GM18861 (cell line): ENCODE results near the gene PSMG4.

ENCODE experiments used
- ATAC-seq: cut with Tn5 transposase; IDR thresholded peaks from one replicate; pipeline ENCODE4 v1.9.1; 2021; ENCODE audit not compliant: unreplicated experiment

PSMG4 gene

DNA sequence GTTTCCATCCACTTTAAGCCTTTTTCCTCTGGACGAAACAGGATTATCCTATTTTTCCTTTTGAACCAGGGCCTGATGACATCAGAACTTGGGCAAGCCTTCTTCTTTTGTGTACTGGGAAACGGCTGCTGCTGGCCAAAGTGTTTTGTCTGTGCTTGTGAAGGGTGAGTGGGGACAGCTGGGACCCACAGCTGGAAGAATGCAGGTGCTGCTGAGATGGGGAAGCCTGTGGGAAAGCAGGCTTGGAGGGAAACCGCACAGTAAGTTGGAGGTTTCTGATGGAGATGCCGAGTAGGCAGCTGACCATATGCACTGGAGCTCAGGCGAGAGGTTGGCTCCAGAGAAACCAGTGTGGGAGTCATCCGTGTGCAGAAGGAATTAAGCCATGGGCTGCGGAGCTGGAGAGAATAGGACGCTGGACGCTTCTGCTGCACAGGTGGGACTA is 8.5 kb upstream of the PSMG4 start:
- ATAC-seq, result no peak

DNA sequence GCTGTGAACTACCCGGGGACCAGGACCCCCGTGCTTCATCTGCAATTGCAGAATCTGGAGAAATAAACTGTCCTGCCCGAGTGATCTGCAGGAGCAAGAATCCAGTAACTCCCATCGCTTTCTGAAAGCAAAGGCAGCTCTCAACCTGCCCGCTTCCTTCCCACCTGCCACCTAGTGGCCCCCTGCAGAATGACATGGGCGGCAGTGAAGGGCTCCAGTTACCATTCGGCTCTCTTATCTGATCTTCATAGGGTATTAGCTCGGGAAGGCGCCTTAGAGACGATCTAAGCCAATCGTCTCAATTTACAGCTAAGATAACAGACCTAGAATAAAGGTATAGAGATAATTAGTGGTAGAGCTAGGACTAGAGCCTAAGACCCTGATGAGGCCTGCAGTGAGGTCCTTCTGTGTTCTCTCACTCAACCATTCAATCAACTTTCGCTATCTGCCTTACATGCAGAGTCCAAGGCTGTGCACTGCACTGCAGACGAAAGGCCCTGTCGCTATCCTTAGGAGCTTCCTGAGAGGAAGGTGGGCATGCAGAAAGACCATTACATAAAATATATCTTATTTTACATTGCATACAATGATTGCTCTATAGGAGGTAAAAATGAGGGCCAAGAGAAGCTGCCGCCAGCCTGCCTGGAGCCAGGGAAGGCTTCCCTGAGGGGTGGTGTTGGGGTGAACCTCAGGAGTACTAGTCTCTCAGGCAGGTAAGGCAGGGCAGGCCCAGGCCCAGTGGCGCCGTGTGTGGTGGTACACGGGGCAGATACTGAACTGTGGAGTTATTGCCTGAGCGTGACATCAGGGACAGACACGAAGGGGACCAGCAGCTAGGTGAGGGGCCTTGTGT is 7.1 kb upstream of the PSMG4 start:
- ATAC-seq, result no peak

DNA sequence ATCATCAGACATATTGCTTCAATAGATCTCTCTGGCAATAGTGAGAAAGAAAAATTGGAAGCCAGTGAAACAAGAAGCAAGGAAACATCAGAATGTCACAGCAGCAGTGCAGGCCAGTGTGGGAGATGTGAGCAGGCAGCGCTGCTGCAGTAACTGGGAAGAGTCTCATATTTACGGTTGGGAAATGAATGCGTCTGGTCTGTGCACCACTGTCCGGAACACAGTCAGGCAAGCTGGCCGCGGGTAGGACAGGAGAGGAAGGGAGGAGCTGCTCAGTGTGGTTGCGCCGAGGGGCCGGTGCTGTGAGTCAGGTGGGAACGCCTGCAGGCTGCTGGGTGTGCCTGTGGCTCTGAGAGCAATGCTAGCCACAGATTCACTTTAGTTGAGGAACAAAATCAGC is 6.4 kb upstream of the PSMG4 start:
- ATAC-seq, result no peak

DNA sequence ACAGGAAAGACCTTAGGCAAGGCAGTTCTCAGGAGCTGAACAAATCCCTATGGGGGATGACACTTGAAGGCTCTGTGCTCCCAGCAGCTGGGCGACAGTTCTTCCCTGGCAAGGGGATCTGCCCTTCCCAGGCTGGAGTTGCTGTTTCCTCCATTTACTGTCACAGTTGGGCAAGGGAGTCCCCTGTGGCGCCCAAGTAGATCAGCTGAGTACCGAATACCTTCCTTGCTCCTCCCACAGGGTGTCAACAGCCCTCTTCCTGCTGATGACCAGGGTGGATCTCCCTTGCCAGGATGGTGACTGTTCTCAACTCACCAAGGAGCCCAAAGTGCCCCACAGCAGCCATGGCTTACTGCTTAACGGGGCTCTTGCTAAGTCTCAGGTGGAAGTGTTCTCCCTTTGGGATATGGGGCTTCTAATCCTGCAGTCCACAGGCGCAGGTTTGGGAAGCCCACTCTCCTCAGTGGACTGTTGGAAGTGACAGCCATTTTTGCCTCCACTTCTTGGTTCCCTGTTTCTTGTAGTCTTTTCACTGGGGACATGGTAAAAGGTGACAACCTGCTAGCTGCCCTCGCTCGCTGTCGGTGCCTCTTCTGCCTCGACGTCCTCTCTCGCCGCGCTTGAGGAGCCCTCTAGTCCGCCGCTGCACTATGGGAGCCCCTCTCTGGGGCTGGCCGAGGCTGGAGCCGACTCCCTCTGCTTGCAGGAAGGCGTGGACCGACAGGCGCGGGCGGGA is 5.7 kb upstream of the PSMG4 start:
- no peak for ATAC-seq

DNA sequence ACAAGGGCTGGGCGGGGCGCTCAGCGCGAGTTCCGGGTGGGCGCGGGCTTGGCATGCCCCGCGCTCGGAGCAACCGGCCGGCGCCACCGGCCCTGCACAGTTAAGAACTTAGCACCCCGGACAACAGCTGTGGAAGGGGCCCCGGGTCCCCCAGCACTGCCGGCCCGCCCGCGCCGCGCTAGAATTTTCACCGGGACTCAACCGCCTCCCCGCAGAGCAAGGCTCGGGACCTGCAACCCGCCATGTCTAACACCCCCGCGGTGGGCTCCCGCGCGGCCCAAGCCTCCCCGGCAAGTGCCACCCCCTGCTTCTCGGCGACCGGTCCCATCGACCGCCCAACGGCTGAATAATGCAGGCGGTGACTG is 5.2 kb upstream of the PSMG4 start:
- ATAC-seq, result no peak

DNA sequence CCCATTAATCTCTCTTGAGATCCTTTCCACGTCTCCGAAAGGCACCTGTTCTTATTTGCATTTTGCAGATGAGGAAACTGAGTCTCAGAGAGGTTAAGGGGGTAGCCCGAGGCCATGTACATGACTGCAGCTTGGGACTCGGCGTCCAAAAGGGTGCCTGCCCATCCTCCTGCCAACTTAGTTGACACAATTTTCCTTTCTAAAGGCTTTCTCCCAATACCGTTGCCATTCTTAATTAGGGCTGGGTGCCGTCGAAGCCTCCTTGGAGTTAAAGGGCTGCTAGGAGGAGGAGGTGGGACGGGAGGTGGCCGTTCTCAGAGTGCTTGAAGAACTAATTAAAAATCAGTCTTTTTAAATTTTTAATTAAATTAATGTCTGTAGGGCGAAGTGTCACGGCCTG is 546 bp upstream of the PSMG4 start:
- no peak for ATAC-seq

DNA sequence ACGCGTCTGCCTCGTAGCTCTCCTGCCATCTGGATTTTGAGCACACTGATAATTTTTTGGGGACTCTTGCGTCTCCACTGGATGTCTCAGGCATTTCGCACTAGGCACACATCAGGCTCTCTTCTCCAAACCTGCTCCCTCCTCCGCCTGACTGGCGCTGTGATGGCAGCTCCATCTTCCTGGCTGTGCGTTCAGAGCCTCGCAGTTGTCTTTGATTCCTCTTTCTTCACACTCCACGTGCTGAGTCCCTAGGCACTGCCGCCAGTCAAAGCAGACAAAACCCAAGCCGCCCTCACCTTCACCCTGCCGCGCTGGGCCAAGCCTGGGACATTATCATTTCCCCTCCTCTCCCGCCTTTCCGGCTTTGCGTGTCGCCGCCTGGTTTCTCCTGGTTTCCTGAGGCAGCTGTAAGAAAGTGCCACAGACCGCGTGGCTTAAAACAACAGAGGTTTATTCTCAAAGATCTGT is 778 bp downstream of the PSMG4 start:
- ATAC-seq, result peak; percentile 32

DNA sequence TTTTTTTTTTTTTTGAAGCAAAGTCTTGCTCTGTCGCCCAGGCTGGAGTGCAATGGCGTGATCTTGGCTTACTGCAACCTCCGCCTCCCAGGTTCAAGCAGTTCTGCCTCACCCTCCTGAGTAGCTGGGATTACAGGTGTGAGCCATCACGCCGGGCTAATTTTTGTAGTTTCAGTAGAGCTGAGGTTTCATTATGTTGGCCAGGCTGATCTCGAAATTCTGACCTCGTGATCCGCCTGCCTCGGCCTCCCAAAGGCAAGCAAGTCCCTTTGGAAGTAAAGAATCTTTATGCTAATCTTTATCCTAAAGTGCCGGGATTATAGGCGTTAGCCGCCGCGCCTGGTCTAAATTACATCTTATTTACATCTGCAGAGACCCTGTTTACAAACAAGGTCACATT is 1.5 kb downstream of the PSMG4 start:
- ATAC-seq, result no peak

DNA sequence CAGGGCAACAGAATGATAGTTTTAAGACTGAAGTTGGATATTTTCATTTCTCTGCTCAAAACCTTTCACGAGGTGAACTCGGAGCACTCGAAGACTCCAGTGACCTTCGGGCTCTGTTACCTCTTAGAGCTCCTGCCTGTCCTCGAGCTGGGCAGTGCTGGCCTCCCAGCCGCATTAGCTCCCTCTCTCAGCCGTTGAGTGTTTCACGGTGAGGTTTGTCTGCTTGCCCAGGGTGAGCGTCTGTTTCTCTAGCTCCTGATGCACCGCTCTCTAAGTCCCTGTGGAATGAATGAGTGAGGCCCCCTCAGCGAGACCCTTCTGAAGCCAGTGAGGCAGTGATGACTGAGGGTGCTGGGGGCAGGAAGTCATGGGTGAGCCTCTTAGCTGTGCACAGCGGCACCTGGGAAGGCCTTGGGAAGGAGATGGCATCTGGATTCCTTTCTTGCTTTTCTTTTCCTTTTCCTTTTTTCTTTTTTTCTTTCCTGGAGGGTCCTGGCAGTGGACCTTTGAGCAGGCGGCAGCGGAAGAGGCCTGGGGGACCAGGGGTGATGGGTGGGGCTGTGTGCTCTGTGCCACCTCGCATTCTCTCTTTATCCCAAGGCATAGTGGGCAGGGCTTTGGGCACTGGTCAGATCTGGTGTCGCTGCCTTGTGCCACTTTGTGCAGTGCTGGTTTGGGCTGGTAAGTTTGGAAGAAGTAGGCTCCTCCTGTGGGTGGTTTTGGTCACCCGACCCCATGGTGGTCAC is 2.2 kb downstream of the PSMG4 start:
- no peak for ATAC-seq

DNA sequence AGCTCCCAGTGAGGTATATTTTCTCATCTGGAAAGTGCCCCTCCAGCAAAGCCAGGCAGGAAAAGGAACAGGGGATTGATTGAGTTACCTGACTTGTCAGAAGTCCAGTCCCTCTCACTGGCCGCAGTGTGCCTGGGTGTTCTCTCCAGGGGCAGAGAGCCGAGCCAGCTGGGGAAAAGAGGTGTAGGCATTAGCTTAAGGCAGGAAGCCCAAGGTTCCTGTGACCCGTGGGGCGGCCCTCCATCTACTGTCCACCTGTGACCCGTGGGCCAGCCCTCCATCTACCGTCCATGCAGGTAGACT is 2.7 kb downstream of the PSMG4 start:
- ATAC-seq, result no peak

DNA sequence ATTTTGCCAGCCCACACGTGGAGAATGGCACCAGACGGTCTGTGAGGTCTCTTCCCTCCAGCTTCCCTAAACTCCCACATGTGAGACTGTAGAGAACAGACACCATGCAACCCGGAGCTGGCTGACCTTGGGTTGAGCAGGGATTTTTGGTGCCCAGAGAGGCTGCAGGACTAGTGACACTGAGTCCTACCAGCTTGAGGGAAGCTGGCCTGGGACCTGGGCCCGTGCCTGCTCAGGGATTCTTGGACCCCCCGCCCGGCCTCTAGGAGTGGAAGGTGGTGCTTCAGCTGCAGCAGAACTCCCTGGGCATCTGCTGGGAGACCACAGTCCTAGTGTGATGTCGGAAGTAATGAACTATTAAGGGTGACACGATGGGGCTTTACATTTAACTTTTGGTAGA is 3.2 kb downstream of the PSMG4 start:
- no peak for ATAC-seq

DNA sequence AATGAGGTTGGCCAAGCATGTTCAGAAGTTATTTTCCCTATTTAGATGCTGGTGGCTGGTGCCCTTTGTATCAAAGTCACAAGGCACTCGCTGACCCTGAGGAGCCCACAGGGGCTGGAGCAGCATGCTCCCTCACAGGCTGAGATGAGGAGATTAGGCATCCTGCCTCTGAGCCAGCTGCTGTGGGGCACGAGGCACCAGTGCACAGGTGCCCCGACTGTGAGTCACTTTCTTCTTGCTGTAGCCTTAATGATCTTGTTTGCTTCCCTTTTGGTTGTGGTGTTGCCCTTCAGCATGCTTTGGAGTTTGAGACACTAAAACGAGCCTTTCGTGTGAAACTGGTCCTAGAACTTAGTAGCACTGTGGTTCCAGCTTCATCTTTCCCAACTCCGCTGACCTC is 4.3 kb downstream of the PSMG4 start:
- ATAC-seq, result no peak

DNA sequence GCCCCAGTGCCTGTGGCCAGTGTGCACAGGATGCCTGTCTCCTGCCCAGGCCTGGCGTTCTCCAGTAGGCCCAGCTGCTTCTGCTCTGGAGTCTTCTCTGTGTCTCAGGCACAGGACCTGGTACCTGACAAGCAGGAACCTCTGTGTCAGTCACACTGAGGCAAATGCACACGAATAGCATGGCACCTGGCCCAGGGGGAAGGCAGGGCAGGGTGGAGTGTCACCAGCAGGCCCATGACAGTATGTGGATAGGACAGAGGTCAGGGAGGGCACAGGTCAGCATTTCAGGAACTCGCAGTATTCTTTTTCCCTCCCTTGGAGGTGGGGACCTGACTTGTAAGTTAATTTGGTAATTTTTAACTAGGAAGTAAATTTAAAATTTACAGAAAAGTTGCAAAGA is 5.6 kb downstream of the PSMG4 start:
- no peak for ATAC-seq

DNA sequence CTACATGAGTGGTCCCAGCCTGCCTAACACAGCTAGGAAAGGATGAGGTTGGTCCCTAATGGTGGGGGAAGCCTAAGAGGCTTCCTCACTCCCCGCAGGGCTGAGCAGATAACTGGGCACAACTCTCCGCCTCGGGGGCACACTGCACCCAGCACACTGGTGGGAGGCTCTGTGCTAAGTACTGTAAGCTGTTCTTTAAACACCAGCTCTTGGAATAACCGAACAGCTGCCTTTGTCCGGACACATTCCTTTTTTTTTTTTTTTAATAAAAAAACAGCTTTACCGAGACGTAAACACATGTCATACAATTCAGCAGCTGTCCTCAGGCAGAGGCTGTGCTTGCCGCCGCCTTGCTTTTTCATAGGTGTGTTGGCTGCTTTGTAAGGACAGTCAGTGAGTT is 6.9 kb downstream of the PSMG4 start:
- ATAC-seq, result no peak

DNA sequence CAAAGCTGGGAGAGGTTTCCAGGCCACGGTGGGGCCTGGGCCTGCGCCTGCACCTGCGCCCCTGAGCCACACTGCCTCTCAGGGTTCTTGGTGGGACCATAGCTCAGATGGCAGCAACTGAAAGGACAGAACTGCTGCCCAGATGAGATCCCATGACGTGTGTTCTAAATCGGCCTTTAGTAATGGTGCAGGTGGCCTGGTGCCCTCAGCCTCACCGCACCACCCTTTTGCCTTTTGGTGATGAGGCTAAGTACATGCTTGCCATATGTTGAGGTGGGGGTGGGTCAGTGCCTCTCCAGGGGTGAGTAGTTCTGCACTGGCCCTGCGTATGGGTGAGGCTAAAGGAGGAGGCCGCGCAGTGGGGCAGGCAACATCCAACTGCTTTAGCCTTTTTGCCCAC is 7.4 kb downstream of the PSMG4 start:
- no peak for ATAC-seq

DNA sequence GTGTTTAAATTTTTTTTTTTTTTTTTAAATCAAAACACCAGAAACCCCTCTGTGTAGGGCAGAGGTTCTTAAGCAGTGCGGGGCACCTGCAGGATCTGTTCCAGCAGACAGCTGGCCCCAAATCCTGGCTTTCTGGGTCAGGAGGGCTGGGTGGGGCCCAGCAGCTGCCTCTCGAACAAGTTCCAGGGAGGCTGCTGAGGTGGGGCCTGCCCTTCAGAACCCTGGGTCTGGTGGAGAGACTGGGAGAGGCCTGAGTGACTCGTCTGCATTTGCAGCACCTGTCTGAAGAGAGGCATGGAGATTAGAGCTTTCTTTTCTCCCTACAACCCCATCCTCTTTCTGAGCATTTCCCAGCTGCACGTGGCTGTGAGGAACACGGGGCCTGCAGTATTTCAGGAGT is 8.4 kb downstream of the PSMG4 start:
- no peak for ATAC-seq

DNA sequence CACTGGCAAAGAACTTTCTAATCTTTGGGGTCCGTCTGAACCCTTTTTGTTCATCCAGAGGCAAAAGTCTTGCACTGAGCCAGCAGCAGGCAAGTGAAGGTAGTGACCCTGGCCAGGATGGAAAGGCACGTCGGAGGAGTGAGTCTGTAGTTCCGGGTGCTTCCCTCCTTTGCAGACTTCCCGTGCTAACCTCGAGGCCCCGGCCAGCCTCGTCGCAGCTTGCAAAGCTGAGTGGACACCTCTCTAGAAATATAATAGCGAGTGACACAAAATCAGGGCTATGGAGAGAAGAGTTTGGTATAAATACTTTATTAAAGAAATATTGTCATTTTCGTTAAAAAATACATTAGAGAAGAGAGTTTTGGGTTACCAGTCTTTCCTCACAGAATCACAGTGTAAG is 9.9 kb downstream of the PSMG4 start:
- no peak for ATAC-seq

DNA sequence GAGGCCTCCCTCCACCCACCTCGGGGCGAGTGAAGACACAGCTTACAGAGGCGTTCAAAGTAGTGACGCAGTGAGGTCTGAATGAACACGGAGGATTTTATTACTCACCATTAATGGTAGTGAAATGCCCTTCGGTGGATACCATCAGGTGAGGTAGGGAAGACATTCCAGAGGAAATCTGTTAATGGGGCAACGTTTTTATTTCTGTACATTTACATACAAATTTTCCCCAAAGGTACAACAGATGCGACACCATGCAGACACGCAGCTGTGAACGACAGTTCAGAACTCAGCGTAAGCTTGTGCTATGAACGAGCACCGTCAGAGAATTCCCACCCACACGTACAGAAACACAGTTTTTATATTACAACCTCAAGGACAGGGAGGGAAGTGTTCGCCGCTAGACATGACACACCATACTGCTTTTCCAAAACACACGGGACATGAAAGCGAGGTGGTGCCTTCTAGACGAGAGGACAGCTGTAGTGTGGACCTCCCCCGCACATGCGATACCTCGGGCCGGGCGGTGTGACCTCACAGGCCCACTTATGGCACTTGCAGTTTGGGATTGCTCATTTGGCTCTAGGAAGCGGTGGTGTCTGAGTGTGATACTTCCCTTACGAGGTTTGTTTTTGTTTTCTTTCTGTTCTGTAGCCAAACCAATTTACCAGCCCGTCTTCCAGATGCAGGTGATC is 10.7 kb downstream of the PSMG4 start:
- no peak for ATAC-seq

DNA sequence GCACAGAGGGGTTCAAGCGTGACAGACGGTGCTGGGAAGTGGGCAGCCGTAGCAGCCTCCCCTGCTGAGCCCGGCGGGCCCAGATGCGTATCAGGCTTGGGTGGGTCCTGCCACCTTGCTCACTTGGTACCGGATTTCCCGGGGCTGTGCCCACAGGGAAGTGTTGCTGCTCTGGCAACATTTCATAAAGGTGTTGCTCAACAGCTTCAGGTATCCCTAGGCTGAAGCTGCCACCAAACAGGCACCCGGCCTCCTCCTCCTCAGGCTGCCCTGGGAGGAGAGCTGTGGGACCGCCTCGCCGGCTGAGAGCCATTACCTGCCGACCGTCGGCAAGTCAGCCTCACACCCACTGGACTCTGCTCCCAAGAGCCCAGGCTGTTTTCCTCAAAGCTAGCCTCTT is 11.5 kb downstream of the PSMG4 start:
- no peak for ATAC-seq

DNA sequence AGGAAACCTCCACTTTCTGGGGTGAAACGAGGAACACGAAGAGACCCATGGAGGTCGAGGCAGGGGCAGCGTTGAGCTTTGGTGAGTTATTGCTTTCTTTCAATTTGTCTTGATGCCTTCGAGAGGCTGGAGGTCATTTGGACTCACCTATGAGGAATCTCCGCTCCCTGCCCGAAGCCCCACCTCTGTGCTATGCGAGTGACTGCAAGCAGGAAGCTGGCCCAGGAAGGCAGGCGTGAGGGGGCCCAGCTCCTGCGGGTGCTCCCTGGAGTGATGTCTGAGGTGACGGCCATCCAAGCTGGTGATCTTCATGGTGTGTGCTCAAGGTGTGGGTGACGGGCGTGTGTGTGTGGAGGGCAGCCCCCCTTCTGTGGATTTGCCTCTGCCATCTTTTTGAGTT is 13.0 kb downstream of the PSMG4 start:
- ATAC-seq, result no peak

DNA sequence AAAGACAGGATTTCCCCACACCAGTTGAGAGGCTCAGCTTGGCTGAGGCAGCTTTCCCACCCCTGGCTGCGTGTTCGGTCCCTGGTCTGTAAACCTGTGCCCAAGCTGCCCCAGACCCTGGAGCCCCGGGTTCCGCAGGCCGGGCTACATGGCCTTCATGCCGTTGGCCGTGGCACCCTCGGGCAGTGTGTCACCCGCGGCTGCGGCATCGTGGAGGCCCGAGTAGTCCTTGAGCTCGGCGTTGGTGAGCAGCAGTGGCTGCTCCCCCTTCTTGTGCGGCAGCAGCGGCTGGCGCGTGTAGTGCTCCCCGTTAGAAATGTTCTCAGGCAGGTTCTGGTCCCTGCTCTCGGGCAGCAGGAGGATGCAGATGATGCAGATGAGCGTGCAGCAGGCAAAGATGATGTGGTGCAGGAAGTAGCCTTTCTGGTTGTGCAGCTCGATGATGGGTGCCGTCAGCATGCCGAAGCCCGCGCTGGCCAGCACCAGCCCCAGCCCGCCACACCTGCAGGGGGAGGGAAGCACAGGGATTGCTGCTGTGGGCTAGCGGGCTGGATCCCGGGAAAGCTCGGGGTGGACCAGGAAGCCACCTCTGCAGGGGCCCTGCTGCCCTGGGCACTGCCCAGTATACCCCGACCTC is 14.3 kb downstream of the PSMG4 start:
- no peak for ATAC-seq
